ENCODE results near the gene DPPA4.

Gene DPPA4

GRCh38 chr3:109338322-109338721, 976 bp upstream of the DPPA4 start:
- no peak for DNase-seq

- DNase-seq, result no peak
Measured at GRCh38 chr3:109336291-109336861, 970 bp downstream of the DPPA4 start.

DNA sequence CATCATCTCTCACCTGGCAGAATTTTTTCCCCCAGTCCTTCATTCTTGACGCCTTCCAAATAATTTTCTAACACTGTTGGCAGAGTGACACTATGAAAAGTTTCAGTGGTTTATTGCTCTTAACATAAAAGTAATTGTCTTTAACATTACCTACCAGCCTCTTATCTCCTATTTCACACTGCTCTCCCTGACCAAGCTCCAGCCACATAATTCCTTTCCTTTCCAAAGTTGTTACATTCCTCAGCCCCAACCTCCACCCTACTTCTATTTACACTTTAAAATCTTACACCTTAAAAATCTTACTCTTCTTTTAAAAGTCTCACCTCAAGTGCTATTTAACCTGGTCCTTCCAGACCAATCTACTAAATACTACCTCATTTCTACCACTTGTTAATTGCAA, 2.8 kb downstream of the DPPA4 start:
- no peak for DNase-seq

- no peak for DNase-seq
Measured at GRCh38 chr3:109331692-109332091, 5.7 kb downstream of the DPPA4 start.

- DNase-seq, result no peak
Measured at GRCh38 chr3:109330405-109330804, 6.9 kb downstream of the DPPA4 start.

DNA sequence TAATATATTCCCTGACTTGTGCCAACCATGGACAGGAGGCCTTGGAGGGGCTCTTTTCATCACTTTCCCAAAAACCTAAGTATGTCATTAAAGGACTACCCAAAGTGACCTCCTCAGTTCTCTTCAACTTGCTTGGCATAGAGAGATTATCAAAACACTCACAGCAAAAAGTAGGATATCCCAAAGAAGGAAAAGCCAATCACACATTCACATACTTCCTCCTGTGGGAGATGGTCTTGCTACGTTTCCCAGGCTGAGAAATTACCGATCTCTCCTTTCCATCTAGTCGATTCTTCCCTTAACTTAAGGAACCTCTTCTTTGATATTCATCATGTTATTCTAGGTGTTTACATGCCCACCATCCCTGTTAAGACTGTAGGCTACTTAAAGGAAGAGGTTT, 9.1 kb downstream of the DPPA4 start:
- no peak for DNase-seq

DNA sequence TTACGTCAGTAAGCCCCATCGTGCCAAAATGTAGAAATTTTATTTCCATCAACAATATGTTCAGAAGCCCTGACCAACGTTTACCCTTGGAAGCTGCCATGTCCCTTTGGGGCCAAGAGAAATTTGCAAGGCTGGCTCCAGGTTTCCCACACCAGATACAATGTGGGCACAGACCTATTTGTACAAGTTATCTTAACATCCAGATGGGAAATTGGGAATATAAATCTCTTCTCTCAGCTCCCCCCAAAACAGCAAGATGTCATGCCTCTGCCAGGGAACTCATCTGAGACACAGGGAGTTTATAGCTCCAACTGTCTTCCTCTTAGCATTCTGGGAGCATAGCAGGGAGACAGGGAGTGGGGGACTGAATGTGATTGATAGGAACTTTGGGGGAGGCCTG, 11.7 kb downstream of the DPPA4 start:
- no peak for DNase-seq

DNA sequence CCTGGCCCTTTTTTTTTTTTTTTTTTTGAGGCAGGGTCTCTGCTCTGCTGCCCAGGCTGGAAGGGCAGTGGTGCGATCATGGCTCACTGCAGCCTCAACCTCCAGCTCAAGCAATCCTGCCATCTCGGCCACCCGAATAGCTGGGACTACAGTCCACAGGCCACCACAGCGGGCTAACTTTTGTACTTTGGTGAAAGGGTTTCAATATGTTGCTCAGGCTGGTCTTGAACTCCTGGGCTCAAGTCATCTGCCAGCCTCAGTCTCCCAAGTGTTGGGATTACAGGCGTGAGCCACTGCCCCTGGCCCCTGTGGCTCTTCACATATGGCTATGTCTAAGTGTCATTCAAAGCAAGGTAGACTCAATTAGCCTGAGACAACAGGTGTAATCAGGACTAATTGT, 12.2 kb downstream of the DPPA4 start:
- DNase-seq, result no peak

GRCh38 chr3:109316162-109316730, 21.1 kb downstream of the DPPA4 start, which contains the start of gene DPPA2:
TSS of gene DPPA2 (minus strand) at chr3:109316517. CDS start at chr3:109314542, 1,975 bp downstream.
- no peak for DNase-seq

DNA sequence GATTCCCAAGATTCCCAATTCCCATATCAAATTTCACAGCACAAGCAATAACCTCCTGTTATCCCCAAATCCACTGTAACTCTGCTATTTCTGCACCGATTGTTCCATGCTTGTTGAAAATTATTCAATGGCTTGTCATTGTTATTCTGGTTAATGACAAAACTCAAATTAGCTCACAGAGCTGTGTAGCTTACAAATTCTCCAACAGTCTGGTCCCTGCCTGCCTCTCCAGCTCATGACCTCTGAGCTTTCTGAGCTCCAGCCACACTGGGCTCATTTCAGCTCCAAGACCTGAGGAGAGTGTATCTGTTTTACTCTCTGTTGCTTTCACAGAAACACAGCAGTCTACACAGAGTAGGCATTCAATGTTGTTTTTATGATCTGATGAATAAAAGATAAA, 24.3 kb downstream of the DPPA4 start:
- DNase-seq, result no peak

GRCh38 chr3:109297496-109297895, 39.9 kb downstream of the DPPA4 start:
- DNase-seq, result no peak

DNA sequence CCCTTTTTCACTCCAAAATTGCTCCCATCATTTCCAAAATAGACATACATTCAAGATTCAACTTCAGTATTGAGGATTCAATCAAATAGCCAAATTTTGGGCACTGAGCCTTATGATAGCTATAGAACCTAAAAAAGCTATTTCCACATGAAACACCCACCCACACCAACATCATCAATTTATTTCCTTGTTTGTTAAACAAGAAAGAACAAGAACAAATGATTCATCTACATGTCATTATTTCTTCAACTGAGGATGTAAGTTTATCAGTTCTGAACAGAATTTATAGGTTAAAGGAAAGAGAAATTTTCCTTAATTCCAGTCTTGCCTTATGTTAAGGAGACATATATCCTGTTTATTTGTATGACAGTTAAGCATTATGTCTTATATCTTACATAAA, 53.3 kb downstream of the DPPA4 start:
- no peak for DNase-seq

- no peak for DNase-seq
Measured at GRCh38 chr3:109278546-109278945, 58.8 kb downstream of the DPPA4 start.

GRCh38 chr3:109278141-109278540, 59.2 kb downstream of the DPPA4 start:
- no peak for DNase-seq
